SK-N-MC (cell line): Measurements from ENCODE around the gene ANGEL2.

Experiments used
- EZH2 ChIP-seq: fragments of 200-600 bp; sonication (generic); IDR thresholded peaks from one replicate; pipeline ENCODE4 v1.6.1; 2017; ENCODE audit warnings: antibody characterized with exemption
- FOXP2 ChIP-seq: optimal IDR thresholded peaks from 2 replicates; pipeline ENCODE3; 2011; ENCODE audit warnings: mild to moderate bottlenecking, moderate library complexity; ENCODE audit not compliant: insufficient read depth; ENCODE audit errors: extremely low read length, control extremely low read depth
- POLR2AphosphoS5 ChIP-seq: IDR thresholded peaks from 2 replicates; pipeline ENCODE4 v1.6.1; 2012; ENCODE audit warnings: mild to moderate bottlenecking, low read depth, low read length, borderline replicate concordance

DNA sequence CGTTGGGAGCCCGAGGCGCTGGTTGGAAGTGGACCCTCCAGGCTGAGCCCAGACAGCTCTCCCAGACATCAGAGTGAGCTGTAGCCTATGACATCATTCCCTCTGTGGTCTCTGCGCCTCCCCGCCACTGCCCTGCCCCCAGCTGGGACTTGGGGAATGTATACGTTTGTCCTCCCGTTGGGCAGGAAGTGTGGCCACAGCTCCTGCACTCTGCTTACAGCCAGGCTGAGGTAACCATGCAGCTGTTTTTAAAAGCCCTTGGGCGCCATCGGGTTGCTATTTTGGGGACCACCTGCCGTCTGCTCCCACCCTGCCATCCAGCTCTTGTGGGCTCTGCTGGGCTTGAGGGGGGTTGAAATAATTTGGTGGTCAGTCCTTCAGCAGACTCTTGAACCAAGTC is 57.5 kb downstream of the ANGEL2 start:
- TF ChIP-seq POLR2AphosphoS5: no peak
- TF ChIP-seq FOXP2: no peak
- no peak for TF ChIP-seq EZH2
